ENCODE results near the gene MRPS23.

The MRPS23 gene

DNA sequence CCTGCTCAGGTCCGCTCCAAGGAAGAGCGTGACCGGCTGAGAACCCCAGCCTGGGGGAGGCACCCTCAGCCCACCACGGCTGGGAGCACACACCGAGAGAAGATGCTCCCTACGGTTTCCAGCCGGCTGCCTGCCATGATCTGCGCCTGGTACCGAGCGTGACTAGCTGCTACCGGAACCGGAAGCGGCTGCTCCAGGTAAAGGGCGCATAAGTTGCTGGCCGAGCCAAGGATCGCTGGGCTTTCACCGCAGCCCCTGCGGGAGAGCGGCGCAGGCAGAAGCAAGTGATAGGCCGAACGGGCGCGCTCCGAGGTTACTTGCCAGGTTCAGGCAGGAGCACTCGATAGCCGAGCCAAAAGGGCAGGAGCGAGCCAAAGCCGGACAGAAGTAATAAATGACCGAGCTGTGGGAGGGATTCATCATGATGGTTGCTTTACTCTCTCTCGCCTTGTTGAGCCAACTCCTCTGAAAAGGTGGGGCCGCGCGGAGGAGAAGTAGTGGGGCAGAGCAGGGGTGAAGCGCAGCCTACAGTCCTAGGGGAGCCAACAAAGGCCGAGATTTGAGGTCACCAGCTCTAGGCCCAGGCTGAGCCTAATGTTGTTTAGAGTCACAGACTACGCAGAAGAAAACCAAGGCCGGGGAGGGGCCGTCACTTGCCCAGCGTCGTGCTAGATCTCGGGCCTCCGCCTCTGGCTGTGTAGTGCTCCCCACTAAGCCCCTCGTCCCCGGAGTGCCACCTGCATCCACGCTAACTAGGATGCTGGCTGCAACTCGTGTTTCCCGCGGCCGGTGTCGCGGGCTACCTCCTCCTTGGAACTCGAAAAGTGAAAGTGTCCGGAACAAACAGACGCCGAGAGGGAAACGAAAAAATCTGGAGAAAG lies at the start of gene MRPS23:
Gene MRPS23 (minus strand): TSS at position 171 of the 881 bp plus-strand sequence. CDS start 34 bp downstream, at position 137.
- peak; percentile 81 for DNase-seq (ENCODE audit: low read depth)

DNA sequence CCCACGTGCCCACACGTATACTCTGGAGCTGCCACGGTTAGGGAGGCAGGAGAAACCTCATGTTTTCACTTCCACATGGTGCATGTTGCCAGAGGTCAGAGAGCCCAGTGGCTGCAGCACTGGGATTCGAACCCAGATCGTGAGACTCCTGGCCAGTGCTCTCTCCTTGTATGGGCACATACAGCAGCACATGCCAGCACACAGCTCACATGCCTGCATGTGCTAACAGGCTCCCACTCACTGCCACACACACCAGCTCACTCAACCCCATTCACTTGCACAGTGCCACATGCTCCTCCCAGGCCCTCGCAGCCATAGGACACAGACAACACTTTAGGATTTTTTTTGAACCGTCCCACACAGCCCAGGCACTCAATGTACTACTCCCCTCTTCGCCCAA lies 49.5 kb upstream of the MRPS23 start:
- no peak for DNase-seq (ENCODE audit: low read depth)

DNA sequence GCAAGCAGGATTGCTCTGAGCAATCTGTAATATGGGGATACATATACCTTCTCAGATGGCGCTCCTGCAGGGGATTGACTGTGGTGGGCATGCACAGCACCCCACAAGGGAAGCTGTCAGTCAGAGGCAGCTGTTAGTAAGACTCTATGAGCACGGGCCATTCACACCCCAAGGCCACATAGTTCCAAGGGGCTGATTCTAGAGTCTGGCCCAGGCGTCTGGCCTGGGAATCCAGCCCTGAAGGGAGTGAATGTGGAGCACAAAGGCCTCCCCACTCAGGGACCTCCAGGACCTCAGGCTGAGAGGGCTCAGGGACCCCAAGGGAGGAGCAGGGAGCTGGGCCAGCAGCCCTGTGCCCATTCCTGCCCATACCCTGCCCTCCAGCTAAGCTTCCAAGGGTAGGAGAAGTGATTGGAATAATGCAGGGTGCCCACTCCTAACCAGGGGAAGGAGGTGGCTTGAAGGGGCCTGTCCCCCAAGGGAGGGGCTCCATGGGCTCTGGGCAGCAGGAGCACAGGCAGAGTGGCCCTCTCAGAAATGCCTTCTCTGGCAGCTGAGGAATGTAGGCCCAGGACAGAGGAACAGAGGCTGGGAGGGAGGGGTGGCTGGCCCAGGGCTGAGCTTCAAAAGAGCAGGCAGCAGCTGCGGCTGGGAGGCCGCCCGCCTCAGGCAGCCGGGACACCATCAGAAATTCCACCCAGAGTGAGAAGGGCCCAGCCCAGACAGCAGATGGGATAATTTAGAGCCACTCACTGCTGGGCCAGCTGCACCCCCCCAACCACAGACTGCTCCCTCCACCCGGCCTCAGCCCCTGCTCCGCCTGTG lies 48.9 kb upstream of the MRPS23 start:
- DNase-seq (ENCODE audit: low read depth): no peak

DNA sequence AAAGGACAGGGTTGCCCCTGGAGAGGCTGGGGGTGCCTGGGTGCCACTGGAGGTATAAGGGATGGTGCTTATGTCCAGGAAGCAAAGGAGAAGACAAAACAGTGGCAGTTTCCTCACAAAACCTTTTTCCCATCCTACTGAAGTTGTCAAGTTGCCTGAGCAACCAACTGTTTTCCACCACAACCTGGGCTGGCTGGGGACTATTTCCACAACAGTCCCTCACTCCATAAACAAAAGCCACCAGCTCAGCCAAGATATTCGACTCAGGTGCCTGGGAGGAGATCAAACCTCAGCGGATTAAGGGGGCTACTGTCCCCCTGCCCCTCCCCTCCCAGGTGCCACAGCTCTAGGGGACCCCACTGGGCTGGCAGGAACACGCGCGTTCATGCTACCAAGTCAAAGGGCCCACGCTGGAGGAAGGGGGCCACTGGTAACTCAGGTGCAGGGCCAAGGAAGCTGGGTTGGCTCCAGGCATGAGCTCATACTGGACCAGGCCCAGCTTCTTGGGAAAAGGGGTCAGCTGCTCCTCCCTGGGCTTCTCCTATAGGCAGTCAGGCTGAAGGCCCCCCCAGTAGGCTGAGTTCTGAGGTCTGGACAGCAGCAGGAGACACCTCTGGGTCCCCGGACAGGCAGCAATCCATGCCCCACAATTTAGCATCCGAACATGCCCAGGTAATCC lies 45.7 kb upstream of the MRPS23 start:
- DNase-seq (ENCODE audit: low read depth): no peak

DNA sequence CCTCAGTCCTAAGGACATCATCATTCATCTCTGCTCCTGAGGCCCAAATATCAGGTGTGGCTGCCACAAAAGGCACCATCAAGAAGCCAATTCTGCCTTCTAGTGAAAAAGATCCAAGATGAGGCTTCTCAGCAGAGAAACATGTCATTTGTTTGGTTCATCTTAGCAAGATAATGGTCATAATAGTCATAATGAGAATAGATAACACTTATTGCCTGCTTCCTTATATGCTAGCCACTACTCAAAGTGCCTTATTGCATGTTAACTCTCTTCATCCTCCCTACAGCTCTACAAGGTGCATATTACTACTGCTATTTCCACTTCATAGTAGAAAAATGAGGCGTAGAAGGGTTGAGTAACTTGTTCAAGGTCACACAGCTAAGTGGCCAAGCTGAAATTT lies 45.0 kb upstream of the MRPS23 start:
- no peak for DNase-seq (ENCODE audit: low read depth)

DNA sequence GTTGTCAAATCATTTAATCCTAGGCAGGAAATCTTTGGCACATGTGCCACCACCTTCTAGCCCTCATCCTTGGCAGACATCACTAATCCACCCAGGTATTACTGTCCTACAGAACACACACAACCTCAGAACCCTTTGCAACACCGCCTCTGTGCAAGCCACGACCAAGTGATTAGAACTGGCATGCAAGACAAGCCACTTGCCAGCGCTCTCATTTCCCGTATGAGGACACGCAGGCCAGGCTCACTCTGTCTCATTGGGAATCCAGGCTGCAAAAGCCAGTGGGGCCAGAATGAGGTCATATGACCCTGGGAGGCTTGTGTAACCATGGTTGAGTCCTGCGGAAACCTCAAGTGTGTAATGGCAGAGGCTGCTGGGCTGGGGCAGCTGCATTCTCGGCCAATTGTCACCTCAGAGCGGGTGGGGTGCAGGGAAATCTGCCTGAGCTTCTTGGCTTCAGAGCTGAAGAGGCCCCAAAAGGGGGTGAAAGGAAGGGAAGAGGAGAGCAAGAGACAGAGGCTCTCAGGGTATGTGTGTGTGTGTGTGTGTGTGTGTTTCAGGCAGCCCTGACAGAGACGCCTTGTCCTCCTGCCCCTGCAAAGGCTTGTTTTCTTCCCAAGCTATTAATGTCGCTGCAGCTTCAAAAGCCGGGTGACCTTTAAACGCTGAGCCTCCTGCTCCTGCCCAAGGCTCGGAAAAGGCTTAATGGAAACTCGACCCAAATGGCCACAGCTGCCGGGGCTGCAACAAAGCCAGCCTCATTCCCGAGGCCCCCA lies 43.2 kb upstream of the MRPS23 start:
- DNase-seq (ENCODE audit: low read depth): no peak

DNA sequence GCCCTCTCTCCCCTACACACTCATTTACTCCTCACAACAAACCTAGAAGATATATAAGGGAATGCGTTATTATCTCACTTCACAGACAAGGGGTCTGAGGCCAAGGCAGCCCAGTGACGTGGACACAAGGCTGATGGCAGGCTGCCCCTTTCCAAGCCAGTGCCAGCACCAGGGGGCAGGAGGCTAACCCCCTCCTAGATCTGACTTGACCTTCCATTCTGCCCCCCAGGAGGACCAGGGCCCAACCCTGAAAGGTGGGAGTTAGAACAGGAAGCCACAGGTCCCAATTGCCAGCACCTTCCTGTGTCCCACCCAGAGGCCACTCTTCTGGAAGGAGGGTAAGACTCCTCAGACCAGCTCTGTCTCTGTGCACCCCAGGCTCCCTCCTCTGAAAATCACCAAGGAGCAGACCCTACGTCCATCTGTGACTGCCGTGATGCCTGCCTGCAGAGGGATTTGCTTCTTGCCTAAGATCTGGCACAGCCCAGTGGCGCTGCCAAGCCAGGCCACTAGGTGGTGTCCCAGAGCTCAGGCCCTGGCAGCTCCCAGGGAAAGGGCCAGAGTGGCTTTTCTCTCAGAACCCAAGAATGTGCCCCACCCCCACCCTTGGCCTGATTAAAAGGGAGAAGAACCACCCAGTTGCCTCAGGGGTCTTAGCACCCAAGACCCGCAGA lies 42.4 kb upstream of the MRPS23 start:
- peak; percentile 61 for DNase-seq (ENCODE audit: low read depth)

DNA sequence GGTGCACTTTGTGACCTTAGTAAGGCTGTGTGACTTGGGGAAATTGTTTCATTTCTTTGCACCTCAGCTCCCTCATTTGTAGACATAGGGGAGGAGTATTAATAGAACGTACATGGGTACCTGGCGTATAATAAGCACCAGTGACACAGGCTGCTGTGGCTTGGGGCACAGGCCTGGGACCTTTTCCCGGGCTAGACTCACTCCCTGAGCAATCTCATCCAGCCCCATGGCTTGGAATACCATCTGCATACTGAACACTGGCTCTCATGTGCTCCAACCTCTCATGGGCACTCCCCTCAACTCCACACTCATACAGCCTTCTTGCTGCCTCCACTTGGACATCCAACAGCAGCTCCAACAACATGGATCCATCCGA lies 41.0 kb upstream of the MRPS23 start:
- no peak for DNase-seq (ENCODE audit: low read depth)

DNA sequence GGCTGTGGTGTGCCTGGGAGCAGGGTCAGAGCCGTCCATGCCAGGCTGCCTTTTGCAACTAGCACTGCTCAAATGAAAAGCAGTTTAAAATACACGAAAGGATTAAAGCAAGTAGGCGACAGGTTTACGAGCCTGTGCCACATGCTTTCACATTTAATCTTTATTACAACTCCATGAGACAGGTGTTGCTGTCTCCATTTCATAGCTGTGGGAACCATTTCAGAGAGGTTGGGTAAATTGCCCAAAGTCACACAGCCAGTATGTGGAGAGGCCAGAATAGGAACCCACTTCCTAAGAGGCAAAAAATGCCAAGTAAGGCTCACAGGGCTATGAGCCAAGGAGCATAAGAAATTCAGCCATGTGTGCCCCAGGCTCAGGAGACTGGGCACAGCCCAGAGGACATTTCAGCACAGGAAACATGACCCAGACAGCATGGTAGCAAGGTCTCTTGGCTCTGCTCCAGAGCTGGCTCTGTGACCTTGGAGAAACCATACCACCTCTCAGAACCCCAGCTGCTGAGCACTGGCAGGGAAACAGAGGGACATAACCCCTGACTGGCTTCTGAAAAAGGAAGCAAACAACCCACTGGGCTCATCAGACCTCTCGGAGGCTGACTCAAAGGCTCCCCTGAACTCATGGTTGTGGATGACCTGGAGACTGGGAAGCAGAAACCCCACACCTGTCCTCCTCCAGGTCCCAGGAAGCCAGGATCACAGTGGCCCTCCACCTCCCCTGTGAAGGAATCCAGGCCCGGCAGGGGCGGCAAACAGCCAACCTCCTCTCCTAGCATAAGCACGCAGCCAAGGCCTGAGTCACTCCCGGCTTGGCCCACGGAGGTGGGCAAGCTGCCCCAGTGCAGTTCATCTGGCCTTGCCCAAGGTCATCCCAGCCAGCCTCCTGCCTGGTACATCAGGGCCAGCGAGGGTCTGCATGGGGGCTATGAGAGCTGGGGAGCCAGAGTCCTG lies 40.3 kb upstream of the MRPS23 start:
- DNase-seq (ENCODE audit: low read depth): no peak

DNA sequence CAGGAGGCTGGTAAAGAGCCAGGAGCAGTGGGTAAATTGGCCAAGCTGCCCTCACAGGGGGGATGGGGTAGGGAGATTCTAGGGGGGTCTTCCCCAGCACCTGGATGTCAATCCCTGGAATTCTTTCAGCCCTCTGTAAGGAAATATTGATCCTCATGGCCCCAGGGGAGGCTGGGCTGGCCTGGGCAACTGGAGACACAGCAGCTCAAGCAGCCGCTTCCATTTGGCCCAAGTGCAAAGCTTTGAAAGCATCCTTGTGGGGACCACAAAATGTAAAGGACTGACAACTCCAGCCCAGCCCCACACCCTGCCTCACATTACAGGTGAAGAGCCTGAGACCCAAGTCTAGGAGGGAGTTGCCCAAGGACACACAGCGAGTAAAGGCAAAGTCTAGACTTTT lies 39.4 kb upstream of the MRPS23 start:
- DNase-seq (ENCODE audit: low read depth): no peak

DNA sequence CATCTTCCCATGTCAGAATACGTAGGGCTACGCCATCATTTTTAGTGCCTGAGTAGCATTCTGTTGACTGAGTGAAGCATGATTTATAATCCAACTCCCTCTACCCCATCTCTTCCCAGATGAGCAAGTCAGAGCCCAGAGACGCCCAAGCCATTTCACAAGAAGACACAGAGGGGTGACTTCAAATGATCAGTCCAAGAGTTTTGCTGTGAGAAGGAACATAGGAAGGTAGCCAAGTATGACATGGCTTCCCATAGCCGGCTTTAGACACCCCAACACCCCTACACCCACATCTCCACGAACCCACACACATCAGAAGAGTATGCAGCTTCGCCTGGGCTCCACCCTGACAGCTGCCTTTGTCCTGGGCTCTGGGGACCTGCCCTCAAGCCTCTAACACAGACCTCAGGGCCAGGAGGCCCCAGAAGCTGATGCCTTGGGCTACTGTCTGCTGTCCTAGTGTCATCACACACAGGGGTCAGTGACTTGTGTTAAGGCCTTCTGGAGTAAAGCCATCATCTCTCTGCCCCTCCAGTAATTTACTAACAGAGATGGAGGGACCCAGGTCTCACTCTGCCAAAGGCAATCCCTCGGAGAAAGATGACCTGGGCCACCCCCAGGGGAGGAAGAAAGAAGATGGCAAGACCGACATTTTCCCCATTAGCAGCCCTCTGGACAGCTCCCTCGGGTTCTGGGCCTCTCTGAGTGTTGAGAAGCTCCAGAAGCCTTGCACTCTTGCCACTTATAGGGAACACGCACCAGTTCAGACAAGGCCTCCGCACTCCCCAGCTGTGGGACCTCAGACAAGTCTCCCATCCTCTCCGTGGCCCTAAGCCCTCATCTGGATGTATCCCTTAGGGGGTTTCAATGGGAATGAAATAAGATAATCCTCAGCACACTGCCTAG lies 38.7 kb upstream of the MRPS23 start:
- DNase-seq (ENCODE audit: low read depth): no peak

DNA sequence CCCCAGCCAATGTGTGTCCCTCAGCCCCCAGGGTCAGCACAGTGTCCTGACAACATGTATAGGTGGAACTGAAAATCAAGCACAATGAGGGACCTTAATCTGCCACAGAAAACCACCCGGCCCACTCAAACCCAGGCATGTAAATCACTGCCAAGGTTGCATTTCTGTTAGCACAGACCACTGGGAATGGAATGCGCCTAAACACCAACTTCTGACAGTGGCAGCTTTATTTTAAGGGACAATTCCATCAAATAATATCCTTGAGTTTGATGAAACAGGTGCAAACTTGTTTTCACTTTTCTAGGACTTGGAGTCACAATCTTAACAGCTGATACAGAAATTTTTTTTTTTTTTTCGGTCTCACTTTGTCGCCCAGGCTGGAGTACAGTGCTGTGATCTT lies 37.3 kb upstream of the MRPS23 start:
- no peak for DNase-seq (ENCODE audit: low read depth)

DNA sequence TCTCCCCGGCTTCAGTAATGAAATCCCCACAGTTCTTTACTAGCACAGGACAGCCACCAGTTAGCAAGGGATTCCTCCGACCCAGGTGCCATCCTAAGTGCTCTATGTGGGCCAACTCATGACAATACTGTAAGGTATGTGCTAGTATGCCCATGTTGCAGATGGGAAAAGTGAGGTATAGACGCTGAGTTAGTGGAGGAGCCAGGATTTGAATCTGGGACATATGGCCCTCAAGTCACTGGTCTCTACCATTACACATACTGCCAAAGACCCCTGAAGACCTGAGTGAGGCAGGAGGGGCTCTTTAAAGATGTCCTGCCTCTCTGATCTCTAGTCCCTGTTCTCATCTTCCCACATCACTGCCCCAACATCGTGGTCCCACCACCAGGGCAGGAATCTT lies 36.2 kb upstream of the MRPS23 start:
- no peak for DNase-seq (ENCODE audit: low read depth)

DNA sequence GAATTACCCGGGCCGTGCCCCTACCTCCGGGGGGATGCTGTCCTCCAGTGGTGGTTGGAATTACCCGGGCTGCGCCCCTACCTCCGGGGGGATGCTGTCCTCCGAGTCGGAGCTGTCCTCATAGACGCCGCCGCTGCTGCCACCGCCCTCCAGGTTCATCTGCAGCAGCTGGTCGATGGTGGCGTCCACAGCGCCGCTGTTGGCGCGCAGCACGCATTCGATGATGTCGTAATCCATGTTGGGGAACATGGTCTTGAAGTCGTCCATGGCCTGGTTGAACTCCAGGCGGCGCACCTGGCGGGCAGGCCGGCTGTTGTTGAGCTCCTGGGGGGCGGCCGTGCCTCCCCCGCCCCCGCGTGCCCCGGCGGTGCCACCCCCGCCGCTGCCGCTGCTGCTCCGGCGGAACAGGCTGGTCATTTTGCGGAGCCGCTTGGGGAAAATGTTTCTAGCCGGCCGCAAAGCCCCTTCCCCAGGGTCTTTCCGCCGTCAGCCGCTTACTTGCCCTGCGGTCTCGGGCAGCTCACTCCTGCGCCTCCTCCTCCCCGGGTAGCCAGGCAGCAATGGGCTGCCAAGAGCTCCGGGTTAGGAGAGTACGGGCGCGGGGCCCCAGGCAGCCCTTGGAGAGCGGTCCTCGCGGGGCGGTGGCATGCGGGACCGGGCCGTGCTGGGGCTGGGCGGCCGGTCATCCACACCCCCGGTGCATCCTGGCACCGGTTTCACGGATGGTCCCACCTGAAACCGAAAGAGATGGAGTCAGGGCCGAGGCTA lies 35.5 kb upstream of the MRPS23 start:
- no peak for DNase-seq (ENCODE audit: low read depth)

DNA sequence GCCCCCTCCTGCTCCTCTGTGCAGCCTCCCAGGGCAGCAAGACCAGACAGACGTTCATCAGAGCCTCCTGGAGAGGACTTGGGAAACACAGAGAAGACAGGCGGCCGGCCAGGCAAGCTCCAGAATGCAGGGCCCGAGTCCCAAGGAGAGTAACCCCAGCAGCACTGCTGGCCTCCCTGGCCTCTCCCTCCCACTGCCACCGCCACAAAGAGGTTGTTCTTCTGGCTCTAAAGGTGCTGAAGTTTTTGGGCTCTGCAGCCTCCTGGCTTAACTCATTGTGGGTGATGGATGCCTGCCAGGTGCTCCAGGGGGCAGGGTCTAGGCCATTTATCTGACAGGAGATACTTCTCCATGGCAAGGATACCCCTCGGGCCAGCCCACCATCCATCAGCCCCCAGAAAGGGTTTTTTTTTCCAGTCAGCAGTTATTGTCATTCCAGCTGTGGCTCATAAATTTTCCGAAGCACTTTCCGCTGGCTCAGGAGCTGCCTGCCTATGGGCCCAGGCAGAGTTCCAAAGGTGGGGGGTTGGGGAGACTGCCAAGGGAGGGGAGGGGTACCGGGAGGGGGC lies 32.0 kb upstream of the MRPS23 start:
- no peak for DNase-seq (ENCODE audit: low read depth)

DNA sequence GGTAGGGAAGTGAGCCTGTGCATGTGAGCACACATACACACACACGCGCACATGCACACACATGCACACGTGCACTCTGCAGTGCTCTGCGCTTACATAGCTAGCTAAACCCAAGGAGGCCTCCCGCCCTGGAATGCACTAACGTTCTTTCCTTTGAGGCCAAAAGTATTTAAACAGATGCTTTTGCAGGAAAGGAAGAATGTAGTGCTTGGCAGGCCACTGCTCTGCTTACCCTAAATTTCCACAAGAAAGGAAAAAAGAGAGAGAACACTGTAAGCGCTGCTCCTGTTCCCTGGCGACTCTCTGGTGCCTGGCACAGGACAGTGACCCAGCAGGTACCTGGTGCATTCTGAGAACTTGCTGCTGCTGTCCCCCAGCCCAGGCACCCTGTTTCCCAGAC lies 31.3 kb upstream of the MRPS23 start:
- DNase-seq (ENCODE audit: low read depth): no peak

DNA sequence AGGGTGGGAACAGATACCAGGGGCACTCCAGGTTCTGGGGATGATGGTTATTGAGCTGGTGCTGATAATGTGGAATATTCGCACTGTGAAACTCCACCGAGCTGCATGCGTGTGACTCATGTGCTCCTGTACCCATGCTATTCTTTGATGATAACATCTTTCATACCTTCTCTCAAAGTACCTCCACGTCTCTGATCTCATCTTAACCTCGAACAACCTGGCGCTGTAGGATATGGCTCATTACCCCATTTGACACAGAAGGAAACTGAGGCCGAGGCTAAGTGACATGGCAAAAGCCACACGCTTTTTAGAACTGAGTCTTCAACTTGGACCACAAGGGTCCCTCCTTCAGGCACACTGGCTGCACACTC lies 30.2 kb upstream of the MRPS23 start:
- no peak for DNase-seq (ENCODE audit: low read depth)
